ENCODE data around the gene GNG7. TPM values are rescaled to one million over a fixed set of nuclear protein-coding genes. Genes with fewer than 3 reads are reported as not detected.
A peak's percentile ranks its signal among the peaks of the same experiment; 100 is the strongest.

The GNG7 gene
- total RNA-seq, 1 donor from 2014 or later: 8.5 TPM

GRCh38 chr19:2617393-2618165 is 84.9 kb downstream of the GNG7 start:
- Mint-ChIP-seq H3K27me3 (ENCODE audit: low read depth) (peaks cover 2% of the 10 kb centered on the region), H3K4me1 (no peaks in the 10 kb centered on the region), H3K4me3 (no peak overlapping the region), H3K36me3 (no peaks in the 10 kb centered on the region), H3K9me3 (no peaks in the 10 kb centered on the region), H3K27ac (no peak overlapping the region)
- TF ChIP-seq CTCF (IDR thresholded peaks at IDR 0.05; ENCODE audit: unreplicated experiment): no peak
- no peak for DNase-seq (ENCODE audit: low spot score in 2 of 2, unreplicated experiment in 2 of 2)

GRCh38 chr19:2616741-2617392 is 85.6 kb downstream of the GNG7 start:
- DNase-seq (ENCODE audit: low spot score in 2 of 2, unreplicated experiment in 2 of 2): no peak
- H3K9me3 Mint-ChIP-seq: no peaks in the 10 kb centered on the region
- peaks cover 2% of the 10 kb centered on the region for H3K27me3 Mint-ChIP-seq (ENCODE audit: low read depth)
- no peak overlapping the region for H3K27ac Mint-ChIP-seq
- H3K36me3 Mint-ChIP-seq: no peaks in the 10 kb centered on the region
- H3K4me3 Mint-ChIP-seq: no peak overlapping the region
- no peak for TF ChIP-seq CTCF (IDR thresholded peaks at IDR 0.05; ENCODE audit: unreplicated experiment)
- no peaks in the 10 kb centered on the region for H3K4me1 Mint-ChIP-seq

GRCh38 chr19:2615782-2616181 is 86.7 kb downstream of the GNG7 start:
- no peaks in the 10 kb centered on the region for H3K9me3 Mint-ChIP-seq
- no peaks in the 10 kb centered on the region for H3K36me3 Mint-ChIP-seq
- TF ChIP-seq CTCF (IDR thresholded peaks at IDR 0.05; ENCODE audit: unreplicated experiment): no peak
- H3K27me3 Mint-ChIP-seq (ENCODE audit: low read depth): peaks cover 2% of the 10 kb centered on the region
- peaks cover 3% of the 10 kb centered on the region for H3K4me1 Mint-ChIP-seq
- DNase-seq (ENCODE audit: low spot score in 2 of 2, unreplicated experiment in 2 of 2): no peak
- H3K27ac Mint-ChIP-seq: no peak overlapping the region
- H3K4me3 Mint-ChIP-seq: no peak overlapping the region

GRCh38 chr19:2613507-2614295 is 88.8 kb downstream of the GNG7 start:
- no peaks in the 10 kb centered on the region for H3K36me3 Mint-ChIP-seq
- DNase-seq (ENCODE audit: low spot score in 2 of 2, unreplicated experiment in 2 of 2): no peak

More at GRCh38 chr19:2613507-2614295, 88.8 kb downstream of the GNG7 start:
- peak; percentile 72 for TF ChIP-seq CTCF (IDR thresholded peaks at IDR 0.05; ENCODE audit: unreplicated experiment)
- H3K4me3 Mint-ChIP-seq: no peak overlapping the region
- peaks cover 3% of the 10 kb centered on the region for H3K4me1 Mint-ChIP-seq
- no peaks in the 10 kb centered on the region for H3K9me3 Mint-ChIP-seq
- H3K27me3 Mint-ChIP-seq (ENCODE audit: low read depth): peaks cover 2% of the 10 kb centered on the region
- H3K27ac Mint-ChIP-seq: no peak overlapping the region
